ENCODE measurements around the gene CYTH2. TPM values are rescaled to one million over a fixed set of nuclear protein-coding genes. Genes with fewer than 3 reads are reported as not detected.
A peak's percentile ranks its signal among the peaks of the same experiment; 100 is the strongest.

Gene CYTH2
- total RNA-seq, 1 donor from 2014 or later = 67.1 TPM

DNA sequence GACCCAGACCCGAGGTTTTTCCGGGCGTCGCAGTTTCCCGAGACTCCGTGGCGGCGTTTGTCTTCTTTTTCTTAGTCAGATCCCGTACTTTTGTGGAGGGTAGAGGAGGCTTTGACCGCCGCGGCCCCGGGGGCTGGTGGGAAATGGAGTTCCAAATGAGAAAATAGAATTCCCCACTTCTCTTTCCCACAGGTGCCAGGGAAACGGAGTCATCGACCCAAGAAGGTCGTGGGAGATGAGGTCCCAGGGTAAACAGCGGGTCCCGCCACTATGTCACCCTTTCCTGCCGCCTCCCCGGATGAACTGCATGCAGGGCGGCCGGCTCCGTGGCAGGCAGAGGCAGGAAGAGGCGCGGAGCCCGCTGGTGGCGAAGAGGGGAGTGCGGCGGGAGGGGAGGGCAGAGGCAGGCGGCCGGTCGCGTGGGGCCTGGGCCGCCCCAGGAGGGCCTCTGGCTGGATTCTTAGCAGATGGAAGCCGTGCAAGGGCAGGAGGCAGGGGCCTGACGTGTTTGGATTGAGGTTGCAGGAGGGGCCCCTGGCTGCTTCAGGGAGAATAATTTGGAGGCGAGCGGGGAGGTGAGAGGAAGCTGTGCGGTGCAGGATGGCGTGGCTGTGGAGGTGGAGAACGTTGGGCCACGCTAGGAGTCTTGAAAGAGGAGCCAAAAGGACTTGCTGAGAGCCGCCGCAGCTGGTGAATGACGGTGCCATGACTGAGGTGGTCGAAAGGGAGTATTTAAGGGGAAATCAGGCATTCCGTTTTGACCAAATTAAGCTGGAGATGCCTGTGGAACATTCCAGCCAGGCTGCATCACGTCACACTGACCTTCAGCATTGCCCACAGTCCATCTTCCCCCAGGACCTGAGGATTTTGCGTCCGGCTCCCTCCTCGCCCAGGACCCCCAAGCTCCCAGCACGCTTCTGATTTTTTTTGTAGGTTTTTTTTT is 11.7 kb downstream of the CYTH2 start:
- H3K36me3 ChIP-seq (ENCODE audit: insufficient read depth, low read length) = peaks cover 12% of the 10 kb centered on the region
- Mint-ChIP-seq H3K36me3 (ENCODE audit: low read depth, unreplicated experiment) (peaks cover 13% of the 10 kb centered on the region), H3K27ac (ENCODE audit: unreplicated experiment) (peak overlapping the region; percentile 53), H3K27me3 (ENCODE audit: low read depth, unreplicated experiment) (no peaks in the 10 kb centered on the region), H3K4me1 (ENCODE audit: low read depth, unreplicated experiment) (peaks cover 12% of the 10 kb centered on the region), H3K9me3 (ENCODE audit: unreplicated experiment) (no peaks in the 10 kb centered on the region), H3K4me3 (ENCODE audit: unreplicated experiment) (peak overlapping the region; percentile 27)
- H2AFZ ChIP-seq (ENCODE audit: low read depth, low read length) = no peak overlapping the region
- peak; percentile 59 for DNase-seq (ENCODE audit: low read depth)
- H3K9ac ChIP-seq (ENCODE audit: low read length) = peak overlapping the region; percentile 70
- TF ChIP-seq, protein P1, sequence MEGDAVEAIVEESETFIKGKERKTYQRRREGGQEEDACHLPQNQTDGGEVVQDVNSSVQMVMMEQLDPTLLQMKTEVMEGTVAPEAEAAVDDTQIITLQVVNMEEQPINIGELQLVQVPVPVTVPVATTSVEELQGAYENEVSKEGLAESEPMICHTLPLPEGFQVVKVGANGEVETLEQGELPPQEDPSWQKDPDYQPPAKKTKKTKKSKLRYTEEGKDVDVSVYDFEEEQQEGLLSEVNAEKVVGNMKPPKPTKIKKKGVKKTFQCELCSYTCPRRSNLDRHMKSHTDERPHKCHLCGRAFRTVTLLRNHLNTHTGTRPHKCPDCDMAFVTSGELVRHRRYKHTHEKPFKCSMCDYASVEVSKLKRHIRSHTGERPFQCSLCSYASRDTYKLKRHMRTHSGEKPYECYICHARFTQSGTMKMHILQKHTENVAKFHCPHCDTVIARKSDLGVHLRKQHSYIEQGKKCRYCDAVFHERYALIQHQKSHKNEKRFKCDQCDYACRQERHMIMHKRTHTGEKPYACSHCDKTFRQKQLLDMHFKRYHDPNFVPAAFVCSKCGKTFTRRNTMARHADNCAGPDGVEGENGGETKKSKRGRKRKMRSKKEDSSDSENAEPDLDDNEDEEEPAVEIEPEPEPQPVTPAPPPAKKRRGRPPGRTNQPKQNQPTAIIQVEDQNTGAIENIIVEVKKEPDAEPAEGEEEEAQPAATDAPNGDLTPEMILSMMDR (IDR thresholded peaks at IDR 0.05; ENCODE audit: insufficient read depth, low read depth, low read length) = no peak
- TF ChIP-seq EZH2 (IDR thresholded peaks at IDR 0.05; ENCODE audit: insufficient read depth, low read length) = no peak
- H3K27me3 ChIP-seq (ENCODE audit: insufficient read depth, low read length) = no peaks in the 10 kb centered on the region
- peak overlapping the region; percentile 83 for H3K4me2 ChIP-seq (ENCODE audit: low read length)
- peak overlapping the region; percentile 43 for H3K4me3 ChIP-seq (ENCODE audit: insufficient read depth, low read depth, low read length)
- no peaks in the 10 kb centered on the region for H3K79me2 ChIP-seq (ENCODE audit: insufficient read depth, low read length)
- peak overlapping the region; percentile 26 for H3K27ac ChIP-seq (ENCODE audit: low read depth, low read length)
- peaks cover 40% of the 10 kb centered on the region for H4K20me1 ChIP-seq (ENCODE audit: insufficient read depth, low read length)
- no peak for FAIRE-seq
- H3K9me3 ChIP-seq (ENCODE audit: insufficient read depth, low read depth, low read length) = no peaks in the 10 kb centered on the region
- peaks cover 25% of the 10 kb centered on the region for H3K4me1 ChIP-seq (ENCODE audit: insufficient read depth, low read length)

DNA sequence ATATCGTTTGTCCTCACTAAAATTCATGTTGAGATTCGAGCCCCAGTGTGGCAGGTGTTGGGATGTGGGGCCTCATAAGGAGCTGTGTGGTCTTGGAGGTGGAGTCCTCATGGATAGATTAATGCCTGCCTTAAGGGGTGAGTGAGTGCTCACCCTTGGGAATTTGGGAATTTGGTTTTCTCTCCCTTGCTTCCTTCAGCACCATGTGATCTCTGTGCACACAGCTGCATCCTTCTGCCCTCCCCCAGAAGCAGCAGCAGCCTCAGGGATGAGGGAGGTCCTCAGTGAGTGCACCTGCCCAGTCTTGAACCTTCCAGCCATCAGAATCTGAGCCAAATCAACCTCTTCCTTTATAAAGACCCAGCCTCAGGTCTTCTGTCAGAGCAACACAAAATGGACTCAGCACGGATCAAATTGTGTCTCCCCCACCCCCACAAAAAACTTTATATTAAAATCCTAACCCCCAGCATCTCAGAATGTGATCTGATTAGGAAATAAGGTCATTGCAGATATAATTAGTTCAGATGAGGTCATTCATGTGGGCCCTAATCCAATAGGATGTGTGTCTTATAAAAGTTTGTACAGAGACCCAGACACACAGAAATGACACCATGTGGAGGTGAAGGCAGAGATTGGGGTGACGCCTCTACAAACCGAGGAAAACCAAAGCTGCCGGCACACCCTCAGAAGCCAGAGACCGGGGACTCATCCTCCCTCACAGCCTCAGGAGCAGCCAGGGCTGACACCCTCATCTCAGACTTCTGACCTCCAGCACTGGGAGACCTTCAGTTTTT is 12.9 kb downstream of the CYTH2 start:
- Histone ChIP-seq H3K4me2 (ENCODE audit: low read length) (no peak overlapping the region), H3K4me3 (ENCODE audit: insufficient read depth, low read depth, low read length) (no peak overlapping the region), H2AFZ (ENCODE audit: low read depth, low read length) (no peak overlapping the region), H3K4me1 (ENCODE audit: insufficient read depth, low read length) (peaks cover 28% of the 10 kb centered on the region), H3K9ac (ENCODE audit: low read length) (no peak overlapping the region), H3K27me3 (ENCODE audit: insufficient read depth, low read length) (no peaks in the 10 kb centered on the region), H3K36me3 (ENCODE audit: insufficient read depth, low read length) (peaks cover 6% of the 10 kb centered on the region), H3K79me2 (ENCODE audit: insufficient read depth, low read length) (no peaks in the 10 kb centered on the region), H3K27ac (ENCODE audit: low read depth, low read length) (no peak overlapping the region), H3K9me3 (ENCODE audit: insufficient read depth, low read depth, low read length) (no peaks in the 10 kb centered on the region), H4K20me1 (ENCODE audit: insufficient read depth, low read length) (peaks cover 32% of the 10 kb centered on the region)
- H3K4me3 Mint-ChIP-seq (ENCODE audit: unreplicated experiment) = peak overlapping the region; percentile 27
- peaks cover 12% of the 10 kb centered on the region for H3K4me1 Mint-ChIP-seq (ENCODE audit: low read depth, unreplicated experiment)
- DNase-seq (ENCODE audit: low read depth) (no peak), FAIRE-seq (no peak)
- peaks cover 10% of the 10 kb centered on the region for H3K36me3 Mint-ChIP-seq (ENCODE audit: low read depth, unreplicated experiment)
- H3K27me3 Mint-ChIP-seq (ENCODE audit: low read depth, unreplicated experiment) = no peaks in the 10 kb centered on the region
- TF ChIP-seq EZH2 (IDR thresholded peaks at IDR 0.05; ENCODE audit: insufficient read depth, low read length) = no peak
- TF ChIP-seq, protein P1 (IDR thresholded peaks at IDR 0.05; ENCODE audit: insufficient read depth, low read depth, low read length) = no peak
- H3K27ac Mint-ChIP-seq (ENCODE audit: unreplicated experiment) = no peak overlapping the region
- no peaks in the 10 kb centered on the region for H3K9me3 Mint-ChIP-seq (ENCODE audit: unreplicated experiment)

All from astrocyte (in vitro differentiated cells and primary cell).